ENCODE measurements around the gene NMNAT1.
A peak's percentile ranks its signal among the peaks of the same experiment; 100 is the strongest.

DNA sequence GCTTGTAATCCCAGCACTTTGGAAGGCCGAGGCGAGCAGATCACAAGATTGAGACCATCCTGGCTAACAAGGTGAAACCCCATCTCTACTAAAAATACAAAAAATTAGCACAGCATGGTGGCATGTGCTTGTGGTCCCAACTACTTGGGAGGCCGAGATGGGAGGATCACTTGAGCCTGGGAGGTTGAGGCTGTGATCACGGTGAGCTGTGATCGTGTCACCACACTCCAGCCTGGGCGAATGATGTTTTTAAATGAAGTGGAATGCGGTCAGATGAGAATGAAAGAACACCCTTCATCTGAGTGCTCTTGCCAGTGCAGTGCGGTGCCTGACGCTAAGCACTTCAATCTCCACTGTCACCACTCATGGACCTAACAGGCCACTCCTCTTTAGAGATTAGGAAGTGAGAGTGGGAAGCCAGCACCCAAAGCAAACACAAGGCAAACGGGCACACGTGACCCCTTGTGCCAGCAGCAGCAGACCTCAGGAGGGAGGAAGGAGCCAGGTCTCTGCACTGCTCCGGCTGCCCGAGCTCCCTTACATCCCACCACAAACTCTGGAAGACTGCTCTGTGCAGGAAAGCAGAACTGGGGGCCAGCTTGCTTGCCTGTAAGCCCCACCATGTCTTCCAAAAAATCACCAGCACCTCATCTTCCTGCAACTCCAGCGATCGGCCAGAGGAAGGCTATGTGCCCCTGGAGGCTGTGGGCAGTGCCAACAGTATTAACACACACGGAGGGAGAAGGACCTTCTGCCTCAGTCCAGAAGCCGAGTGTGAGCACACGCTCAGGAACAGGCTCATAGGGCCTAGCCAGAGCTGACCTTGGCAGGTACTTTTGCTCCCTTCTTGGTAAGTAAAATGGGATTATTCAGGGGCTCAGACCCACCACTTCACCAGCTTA, 42.9 kb upstream of the NMNAT1 start:
- TF ChIP-seq, protein P1, sequence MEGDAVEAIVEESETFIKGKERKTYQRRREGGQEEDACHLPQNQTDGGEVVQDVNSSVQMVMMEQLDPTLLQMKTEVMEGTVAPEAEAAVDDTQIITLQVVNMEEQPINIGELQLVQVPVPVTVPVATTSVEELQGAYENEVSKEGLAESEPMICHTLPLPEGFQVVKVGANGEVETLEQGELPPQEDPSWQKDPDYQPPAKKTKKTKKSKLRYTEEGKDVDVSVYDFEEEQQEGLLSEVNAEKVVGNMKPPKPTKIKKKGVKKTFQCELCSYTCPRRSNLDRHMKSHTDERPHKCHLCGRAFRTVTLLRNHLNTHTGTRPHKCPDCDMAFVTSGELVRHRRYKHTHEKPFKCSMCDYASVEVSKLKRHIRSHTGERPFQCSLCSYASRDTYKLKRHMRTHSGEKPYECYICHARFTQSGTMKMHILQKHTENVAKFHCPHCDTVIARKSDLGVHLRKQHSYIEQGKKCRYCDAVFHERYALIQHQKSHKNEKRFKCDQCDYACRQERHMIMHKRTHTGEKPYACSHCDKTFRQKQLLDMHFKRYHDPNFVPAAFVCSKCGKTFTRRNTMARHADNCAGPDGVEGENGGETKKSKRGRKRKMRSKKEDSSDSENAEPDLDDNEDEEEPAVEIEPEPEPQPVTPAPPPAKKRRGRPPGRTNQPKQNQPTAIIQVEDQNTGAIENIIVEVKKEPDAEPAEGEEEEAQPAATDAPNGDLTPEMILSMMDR (IDR thresholded peaks at IDR 0.05): no peak
- TF ChIP-seq POLR2AphosphoS5 (IDR thresholded peaks at IDR 0.05) (peak in 1 of 2 donors; percentile 36), POLR2A (IDR thresholded peaks at IDR 0.05; ENCODE audit: low read depth) (no peak)

All from esophagus muscularis mucosa (tissue), 3 donors.